ENCODE data around the gene FCSK.
A peak's percentile ranks its signal among the peaks of the same experiment; 100 is the strongest.

FCSK gene

DNA sequence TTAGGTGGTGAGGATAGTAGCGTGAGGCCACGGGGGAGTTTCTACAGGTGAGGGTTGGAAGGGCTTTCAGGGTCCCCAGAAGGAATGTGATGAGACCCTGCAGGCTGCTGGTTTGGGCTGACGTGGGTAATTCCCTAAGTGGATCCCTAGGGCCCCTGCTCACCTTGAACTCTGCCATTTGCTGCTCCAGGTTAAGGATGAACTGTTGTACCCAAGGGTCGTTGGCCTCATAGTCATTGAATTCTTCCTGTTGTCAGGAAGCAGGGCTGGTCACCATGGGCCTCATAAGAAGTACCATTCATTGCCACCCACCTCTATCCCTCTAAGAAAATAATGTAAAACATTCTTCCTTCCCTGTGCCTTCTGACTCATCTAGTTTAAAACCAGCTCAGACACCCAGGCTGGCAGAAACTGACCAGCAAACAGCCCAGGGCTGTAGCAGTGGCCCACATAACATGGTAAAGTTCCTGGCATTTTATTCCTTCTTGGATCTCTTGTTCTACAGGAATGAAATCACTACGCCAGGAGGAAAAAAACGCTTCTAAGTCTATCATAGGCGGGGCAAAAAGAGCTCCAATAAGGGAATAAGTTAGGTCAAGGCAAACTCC lies 27.6 kb downstream of the FCSK start:
- Histone ChIP-seq H3F3A (ENCODE audit: insufficient read depth) (0 out of 2 replicates have a peak, but pooled peaks cover 8% of the 10 kb centered on the region), H4K20me1 (ENCODE audit: low read depth, low read length) (no peaks in the 10 kb centered on the region), H3K9ac (ENCODE audit: low read length) (no peak overlapping the region), H3K9me2 (replicated peaks; ENCODE audit: insufficient read depth, low read length) (no peaks in the 10 kb centered on the region), H3K36me3 (ENCODE audit: low read length) (no peaks in the 10 kb centered on the region), H2AFZ (ENCODE audit: low read depth, low read length, severe bottlenecking) (no peak overlapping the region), H3K4me2 (ENCODE audit: low read depth, low read length, poor library complexity, severe bottlenecking) (no peak overlapping the region), H3K27me3 (ENCODE audit: low read length) (no peaks in the 10 kb centered on the region), H3K9me3 (ENCODE audit: insufficient read depth, low read length) (no peaks in the 10 kb centered on the region), H3K79me2 (ENCODE audit: insufficient read depth, low read length) (no peaks in the 10 kb centered on the region), H3K27ac (ENCODE audit: low read depth, low read length) (no peak overlapping the region), H3K4me3 (ENCODE audit: insufficient read depth, low read length, poor library complexity, severe bottlenecking) (no peak overlapping the region)
- TF ChIP-seq, protein P1, sequence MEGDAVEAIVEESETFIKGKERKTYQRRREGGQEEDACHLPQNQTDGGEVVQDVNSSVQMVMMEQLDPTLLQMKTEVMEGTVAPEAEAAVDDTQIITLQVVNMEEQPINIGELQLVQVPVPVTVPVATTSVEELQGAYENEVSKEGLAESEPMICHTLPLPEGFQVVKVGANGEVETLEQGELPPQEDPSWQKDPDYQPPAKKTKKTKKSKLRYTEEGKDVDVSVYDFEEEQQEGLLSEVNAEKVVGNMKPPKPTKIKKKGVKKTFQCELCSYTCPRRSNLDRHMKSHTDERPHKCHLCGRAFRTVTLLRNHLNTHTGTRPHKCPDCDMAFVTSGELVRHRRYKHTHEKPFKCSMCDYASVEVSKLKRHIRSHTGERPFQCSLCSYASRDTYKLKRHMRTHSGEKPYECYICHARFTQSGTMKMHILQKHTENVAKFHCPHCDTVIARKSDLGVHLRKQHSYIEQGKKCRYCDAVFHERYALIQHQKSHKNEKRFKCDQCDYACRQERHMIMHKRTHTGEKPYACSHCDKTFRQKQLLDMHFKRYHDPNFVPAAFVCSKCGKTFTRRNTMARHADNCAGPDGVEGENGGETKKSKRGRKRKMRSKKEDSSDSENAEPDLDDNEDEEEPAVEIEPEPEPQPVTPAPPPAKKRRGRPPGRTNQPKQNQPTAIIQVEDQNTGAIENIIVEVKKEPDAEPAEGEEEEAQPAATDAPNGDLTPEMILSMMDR (IDR thresholded peaks at IDR 0.05; ENCODE audit: insufficient read depth, low read length, poor library complexity, severe bottlenecking) = no peak
- TF ChIP-seq EZH2phosphoT487 (conservative IDR thresholded peaks at IDR 0.05; ENCODE audit: low read length) = no peak

DNA sequence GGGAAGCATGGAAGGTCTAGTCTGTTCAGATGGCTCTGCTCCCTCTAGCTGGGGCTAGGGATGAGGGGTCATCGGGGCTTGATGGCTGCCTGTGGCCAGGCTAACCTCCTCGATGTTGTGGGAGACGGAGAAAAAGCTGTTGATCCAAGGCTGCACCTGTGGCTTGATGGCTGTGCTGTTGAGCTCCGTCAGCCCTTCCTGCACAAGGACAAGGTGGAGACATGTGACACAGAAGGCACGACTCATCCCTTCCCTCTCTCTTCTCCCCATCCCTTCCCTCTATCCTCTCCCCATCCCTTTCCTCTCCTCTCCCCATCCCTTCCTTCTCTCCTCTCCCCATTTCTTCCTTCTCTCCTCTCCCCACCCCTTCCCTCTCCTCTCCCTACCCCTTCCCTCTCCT lies 28.2 kb downstream of the FCSK start:
- TF ChIP-seq, protein P1 (IDR thresholded peaks at IDR 0.05; ENCODE audit: insufficient read depth, low read length, poor library complexity, severe bottlenecking) = no peak
- no peak for TF ChIP-seq EZH2phosphoT487 (conservative IDR thresholded peaks at IDR 0.05; ENCODE audit: low read length)
- Histone ChIP-seq H3K36me3 (ENCODE audit: low read length) (no peaks in the 10 kb centered on the region), H3K27me3 (ENCODE audit: low read length) (no peaks in the 10 kb centered on the region), H3K27ac (ENCODE audit: low read depth, low read length) (no peak overlapping the region), H3K79me2 (ENCODE audit: insufficient read depth, low read length) (no peaks in the 10 kb centered on the region), H3K9me3 (ENCODE audit: insufficient read depth, low read length) (no peaks in the 10 kb centered on the region), H4K20me1 (ENCODE audit: low read depth, low read length) (no peaks in the 10 kb centered on the region), H2AFZ (ENCODE audit: low read depth, low read length, severe bottlenecking) (no peak overlapping the region), H3K9me2 (replicated peaks; ENCODE audit: insufficient read depth, low read length) (no peaks in the 10 kb centered on the region), H3K4me2 (ENCODE audit: low read depth, low read length, poor library complexity, severe bottlenecking) (no peak overlapping the region), H3K9ac (ENCODE audit: low read length) (no peak overlapping the region), H3K4me3 (ENCODE audit: insufficient read depth, low read length, poor library complexity, severe bottlenecking) (no peak overlapping the region), H3F3A (ENCODE audit: insufficient read depth) (0 out of 2 replicates have a peak, but pooled peaks cover 8% of the 10 kb centered on the region)

DNA sequence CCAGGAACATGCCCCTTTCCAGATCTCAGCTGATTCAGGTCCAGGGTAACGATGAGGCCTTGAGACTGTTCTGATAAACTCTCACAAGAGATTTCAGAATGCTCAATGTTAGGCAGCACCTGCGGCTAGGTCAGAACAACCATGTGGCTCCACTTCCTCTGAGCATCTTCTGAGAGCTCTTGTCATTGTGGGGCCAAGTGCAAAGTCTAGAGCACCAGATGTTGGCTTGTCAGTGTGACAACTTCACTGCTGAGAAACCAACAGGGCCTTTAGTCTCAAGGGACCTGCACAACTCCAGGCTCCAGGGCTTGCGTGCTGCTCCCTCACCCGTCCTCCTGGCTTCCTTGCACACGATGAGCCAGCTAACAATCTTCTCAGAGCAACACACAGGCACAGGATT lies 29.0 kb downstream of the FCSK start:
- H3K9me2 ChIP-seq (replicated peaks; ENCODE audit: insufficient read depth, low read length) = no peaks in the 10 kb centered on the region
- H3K4me2 ChIP-seq (ENCODE audit: low read depth, low read length, poor library complexity, severe bottlenecking) = peak overlapping the region; percentile 34
- no peaks in the 10 kb centered on the region for H4K20me1 ChIP-seq (ENCODE audit: low read depth, low read length)
- H3F3A ChIP-seq (ENCODE audit: insufficient read depth) = 0 out of 2 replicates have a peak, but pooled peaks cover 8% of the 10 kb centered on the region
- no peaks in the 10 kb centered on the region for H3K9me3 ChIP-seq (ENCODE audit: insufficient read depth, low read length)
- no peaks in the 10 kb centered on the region for H3K36me3 ChIP-seq (ENCODE audit: low read length)
- H3K9ac ChIP-seq (ENCODE audit: low read length) = peak overlapping the region; percentile 35; the same call in 1 of the 2 replicates
- TF ChIP-seq, protein P1 (IDR thresholded peaks at IDR 0.05; ENCODE audit: insufficient read depth, low read length, poor library complexity, severe bottlenecking) = no peak
- no peak for TF ChIP-seq EZH2phosphoT487 (conservative IDR thresholded peaks at IDR 0.05; ENCODE audit: low read length)
- H3K79me2 ChIP-seq (ENCODE audit: insufficient read depth, low read length) = no peaks in the 10 kb centered on the region
- H3K27me3 ChIP-seq (ENCODE audit: low read length) = no peaks in the 10 kb centered on the region
- peak overlapping the region; percentile 69 for H3K27ac ChIP-seq (ENCODE audit: low read depth, low read length)
- H3K4me3 ChIP-seq (ENCODE audit: insufficient read depth, low read length, poor library complexity, severe bottlenecking) = no peak overlapping the region
- H2AFZ ChIP-seq (ENCODE audit: low read depth, low read length, severe bottlenecking) = no peak overlapping the region

All from SU-DHL-6 (cell line).